Epithelial cell of proximal tubule (primary cell): ENCODE data around the gene UFC1. TPM values are rescaled to one million over a fixed set of nuclear protein-coding genes. Genes with fewer than 3 reads are reported as not detected.
"Not testable (repeated sequence)": the region's sequence is repeated elsewhere in the genome, so short reads cannot be mapped to it uniquely, and the experiment has no call there.

Source experiments
- DNase-seq: peaks from one replicate; pipeline ENCODE4 v3.0.0-alpha.2; 2011; ENCODE audit warnings: low read depth
- H3K4me3 ChIP-seq: 2 replicates; pipeline ENCODE4 v1.5.1; 2011; ENCODE audit warnings: low read depth, mild to moderate bottlenecking, low read length
- total RNA-seq: library from RNA; depleted of rRNA; stranded (reverse); fragments of >200 nt; gene quantifications from 2 replicates; pipeline ENCODE4 v1.2.3, GENCODE V29; 2015
- TF ChIP-seq, protein P1 (sequence below): conservative IDR thresholded peaks from 2 replicates; pipeline ENCODE4 v1.5.1; 2012; ENCODE audit warnings: low read depth, mild to moderate bottlenecking, low read length

UFC1 gene
- 84.7 and 117 TPM in 2 replicates for total RNA-seq

DNA sequence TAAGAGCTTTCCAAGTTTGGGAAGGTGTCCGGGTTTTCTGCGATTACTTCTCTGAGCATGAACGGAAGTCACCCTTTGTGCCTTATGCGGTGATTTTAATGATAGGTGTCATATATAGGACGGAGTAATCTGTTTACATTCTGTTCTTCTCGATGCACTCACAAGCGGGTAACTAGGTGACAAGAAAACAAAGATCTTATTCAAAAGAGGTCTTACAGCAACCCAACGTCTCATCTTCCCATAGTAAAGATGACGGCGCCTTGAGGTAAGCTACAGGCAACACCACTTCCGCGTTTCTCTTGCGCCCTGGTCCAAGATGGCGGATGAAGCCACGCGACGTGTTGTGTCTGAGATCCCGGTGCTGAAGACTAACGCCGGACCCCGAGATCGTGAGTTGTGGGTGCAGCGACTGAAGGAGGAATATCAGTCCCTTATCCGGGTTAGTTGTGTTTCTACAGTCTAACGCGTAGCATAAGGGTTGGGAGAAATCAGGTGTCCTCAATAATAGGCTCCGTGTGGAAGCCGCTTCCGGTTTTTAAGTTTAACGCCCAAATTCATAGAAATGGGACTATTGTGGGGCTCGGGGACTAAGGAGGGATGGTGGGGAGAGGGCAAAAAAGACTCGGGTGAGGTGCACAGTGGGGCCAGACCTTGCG, at the start of gene UFC1:
Gene UFC1, plus strand, starts transcription at position 297 of the 656 bp plus-strand sequence. Its CDS starts 20 bp downstream, at position 317.
- DNase-seq, result peak; percentile 78

DNA sequence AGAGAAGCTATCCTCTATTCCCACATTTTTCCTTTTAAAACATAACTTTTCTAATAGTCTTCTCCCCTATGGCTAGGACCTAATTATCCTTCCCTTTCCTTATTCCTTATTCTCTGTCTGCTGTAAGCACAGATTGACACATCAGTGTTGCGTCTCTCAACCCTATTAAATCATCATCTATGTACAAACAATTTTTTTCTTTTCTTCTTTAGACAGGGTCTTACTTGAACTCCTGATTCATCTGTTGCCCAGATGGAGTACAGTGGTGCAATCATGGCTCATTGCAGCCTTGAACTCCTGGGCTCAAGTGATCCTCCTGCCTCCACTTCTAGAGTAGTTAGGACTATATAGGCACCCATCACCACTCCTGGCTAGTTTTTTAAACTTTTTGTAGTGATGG, 47.3 kb upstream of the UFC1 start:
- TF ChIP-seq, protein P1, sequence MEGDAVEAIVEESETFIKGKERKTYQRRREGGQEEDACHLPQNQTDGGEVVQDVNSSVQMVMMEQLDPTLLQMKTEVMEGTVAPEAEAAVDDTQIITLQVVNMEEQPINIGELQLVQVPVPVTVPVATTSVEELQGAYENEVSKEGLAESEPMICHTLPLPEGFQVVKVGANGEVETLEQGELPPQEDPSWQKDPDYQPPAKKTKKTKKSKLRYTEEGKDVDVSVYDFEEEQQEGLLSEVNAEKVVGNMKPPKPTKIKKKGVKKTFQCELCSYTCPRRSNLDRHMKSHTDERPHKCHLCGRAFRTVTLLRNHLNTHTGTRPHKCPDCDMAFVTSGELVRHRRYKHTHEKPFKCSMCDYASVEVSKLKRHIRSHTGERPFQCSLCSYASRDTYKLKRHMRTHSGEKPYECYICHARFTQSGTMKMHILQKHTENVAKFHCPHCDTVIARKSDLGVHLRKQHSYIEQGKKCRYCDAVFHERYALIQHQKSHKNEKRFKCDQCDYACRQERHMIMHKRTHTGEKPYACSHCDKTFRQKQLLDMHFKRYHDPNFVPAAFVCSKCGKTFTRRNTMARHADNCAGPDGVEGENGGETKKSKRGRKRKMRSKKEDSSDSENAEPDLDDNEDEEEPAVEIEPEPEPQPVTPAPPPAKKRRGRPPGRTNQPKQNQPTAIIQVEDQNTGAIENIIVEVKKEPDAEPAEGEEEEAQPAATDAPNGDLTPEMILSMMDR, result no peak
- H3K4me3 ChIP-seq, result no peak overlapping the region
- no peak for DNase-seq

More for the DNA sequence above, at the start of gene UFC1:
- TF ChIP-seq, protein P1, result no peak
- H3K4me3 ChIP-seq, result peak within 1 kb of the TSS; percentile 71

- H3K4me3 ChIP-seq, result no peak overlapping the region
- TF ChIP-seq, protein P1, result no peak
- DNase-seq, result no peak
Measured at GRCh38 chr1:161111117-161111516, 42.7 kb upstream of the UFC1 start.

DNA sequence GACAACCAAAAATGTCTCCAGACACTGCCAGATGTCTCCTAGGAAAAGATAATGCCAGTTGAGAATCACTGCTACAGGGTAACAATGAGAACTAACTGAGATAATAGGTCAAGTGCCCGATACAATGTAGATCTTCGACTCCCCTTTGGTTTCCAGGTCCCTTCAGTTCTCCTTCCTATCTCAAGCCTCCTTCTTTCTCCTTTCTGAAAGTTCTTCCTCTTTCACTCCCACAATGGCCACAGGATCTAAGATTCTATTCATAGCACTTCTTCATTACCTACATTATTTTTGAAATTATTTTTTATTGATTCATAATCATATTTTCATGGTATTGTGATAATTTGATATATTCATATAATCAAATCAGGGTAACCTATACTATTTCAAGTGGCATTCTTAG, 42.3 kb upstream of the UFC1 start:
- no peak overlapping the region for H3K4me3 ChIP-seq
- DNase-seq, result no peak
- TF ChIP-seq, protein P1, result no peak

DNA sequence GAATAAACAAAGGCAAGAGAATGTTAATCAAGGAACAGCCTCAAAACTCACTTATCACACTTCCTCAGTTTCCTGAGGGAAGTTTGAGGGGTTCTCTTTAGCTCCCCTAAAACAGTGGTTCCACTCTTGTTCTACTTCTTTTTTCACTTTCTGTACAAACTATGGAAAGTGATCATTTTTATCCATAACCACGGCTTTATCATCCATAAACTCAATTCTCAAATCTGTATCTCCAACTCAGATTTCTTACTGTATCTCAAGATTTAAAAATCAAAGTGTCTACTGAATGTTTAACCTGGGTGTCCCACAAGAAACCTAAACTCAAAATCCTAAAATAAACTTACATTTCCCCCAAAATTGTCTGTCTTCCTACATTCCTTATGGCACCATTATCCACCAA, 39.9 kb upstream of the UFC1 start:
- TF ChIP-seq, protein P1, result no peak
- no peak for DNase-seq
- H3K4me3 ChIP-seq, result no peak overlapping the region

DNA sequence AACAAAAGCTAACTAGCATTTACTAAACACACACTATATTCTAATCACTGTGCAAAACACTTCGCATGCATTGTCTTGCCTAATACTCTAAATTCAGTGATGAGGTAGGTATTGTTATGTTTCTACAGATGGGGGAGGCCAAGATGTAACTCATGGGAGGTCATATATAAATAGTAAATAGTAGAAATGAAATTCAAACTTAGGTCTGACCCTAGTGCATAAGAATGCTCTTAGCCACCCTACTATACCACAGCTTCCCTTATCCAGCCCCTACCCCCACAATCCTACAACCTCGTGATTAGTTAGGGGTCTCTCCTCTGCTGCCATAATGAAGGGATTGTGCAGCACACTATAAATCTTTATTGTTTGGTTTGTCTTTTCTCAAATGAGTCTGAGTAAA, 39.2 kb upstream of the UFC1 start:
- H3K4me3 ChIP-seq, result no peak overlapping the region
- TF ChIP-seq, protein P1, result no peak
- DNase-seq, result no peak

- TF ChIP-seq, protein P1, result no peak
- peak; percentile 86 for DNase-seq
- H3K4me3 ChIP-seq, result no peak overlapping the region
Measured at GRCh38 chr1:161115132-161115711, 38.6 kb upstream of the UFC1 start.

DNA sequence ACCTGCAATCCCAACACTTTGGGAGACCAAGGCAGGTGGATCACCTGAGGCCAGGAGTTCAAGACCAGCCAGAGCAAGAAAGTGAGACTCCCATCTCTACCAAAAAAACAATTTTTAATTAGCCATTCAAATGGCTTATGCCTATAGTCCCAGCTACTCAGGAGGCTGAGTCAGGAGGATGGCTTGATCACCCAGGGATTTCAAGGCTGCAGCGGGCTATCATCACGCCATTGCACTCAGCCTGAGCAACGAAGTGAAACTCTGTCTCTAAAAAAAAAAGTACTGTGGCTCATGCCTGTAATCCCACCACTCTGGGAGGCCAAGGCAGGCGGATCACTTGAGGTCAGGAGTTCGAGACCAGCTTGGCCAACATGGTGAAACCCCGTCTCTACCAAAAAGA, 37.8 kb upstream of the UFC1 start:
- not testable (repeated sequence) for DNase-seq, H3K4me3 ChIP-seq
